ENCODE data around the gene NTN3. TPM values are rescaled to one million over a fixed set of nuclear protein-coding genes. Genes with fewer than 3 reads are reported as not detected.
"Not testable (repeated sequence)": the region's sequence is repeated elsewhere in the genome, so short reads cannot be mapped to it uniquely, and the experiment has no call there.

Gene NTN3
- total RNA-seq, 2 donors from 2014 or later, result 1.4 TPM; not detected in 1

GRCh38 chr16:2428784-2429033 is 42.4 kb upstream of the NTN3 start:
- Histone ChIP-seq H3K9me3 (no peaks in the 10 kb centered on the region), H3K36me3 (no peaks in the 10 kb centered on the region), H3K27ac (peak overlapping the region; percentile 65), H3K4me3 (peak overlapping the region; percentile 75 to 91), H3K4me1 (replicated peaks) (no peaks in the 10 kb centered on the region), H3K27me3 (replicated peaks; ENCODE audit: insufficient read depth) (no peaks in the 10 kb centered on the region)
- TF ChIP-seq POLR2AphosphoS5 (IDR thresholded peaks at IDR 0.05), result no peak
- TF ChIP-seq POLR2A (IDR thresholded peaks at IDR 0.05), result no peak
- TF ChIP-seq CTCF (IDR thresholded peaks at IDR 0.05), result no peak
- intact Hi-C loops (cut with DNase I), result loop anchor here (5.0 kb wide), 2 partner anchors 69 to 91 kb away; no protein-coding TSS in a partner anchor
- DNase-seq (ENCODE audit: low spot score), result no peak
- WGBS, result 0% methylated on average over 22 of the region's 24 CpGs

DNA sequence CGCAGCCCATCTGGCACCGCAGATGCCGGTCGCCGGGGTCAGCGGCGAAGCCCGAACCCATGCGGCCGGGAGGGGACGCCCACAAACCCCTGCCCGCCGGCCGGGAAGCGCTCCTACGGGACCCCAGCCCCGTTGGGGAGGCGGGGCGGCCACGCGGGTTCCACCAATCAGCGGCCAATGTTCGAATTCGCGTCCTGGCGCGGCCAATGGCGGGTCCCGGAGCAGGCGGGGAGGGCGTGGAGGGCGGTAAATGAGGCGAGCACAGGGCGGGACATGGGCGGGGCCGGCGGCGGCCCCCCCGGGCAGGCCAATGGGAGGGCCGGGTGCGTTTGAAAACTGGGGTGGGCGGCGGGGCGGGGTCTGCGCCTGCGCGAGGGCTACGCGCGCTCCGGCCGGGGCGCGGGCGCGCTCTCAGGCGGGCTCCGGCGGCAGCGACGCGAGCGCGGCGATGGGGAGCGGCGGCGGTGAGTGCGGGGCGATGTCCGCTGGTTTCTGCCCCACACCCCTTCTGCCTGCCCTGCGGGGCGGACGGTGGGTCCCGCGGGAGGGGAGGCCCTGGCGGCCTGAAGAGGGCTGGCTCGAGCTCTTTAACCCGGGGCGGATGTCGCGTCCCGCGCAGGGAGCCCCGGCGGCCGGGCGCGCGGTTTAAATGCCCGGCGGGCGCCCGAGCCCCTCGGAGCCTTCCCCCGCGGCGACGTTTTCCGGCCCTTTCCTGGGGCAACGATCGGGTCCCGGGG is 41.9 kb upstream of the NTN3 start, which contains the start of gene CCNF:
Gene CCNF, plus strand, starts transcription at position 414 of the 737 bp plus-strand sequence. Its CDS starts 35 bp downstream, at position 449.
- no peaks in the 10 kb centered on the region for H3K36me3 ChIP-seq
- H3K9me3 ChIP-seq, result no peaks in the 10 kb centered on the region
- DNase-seq (ENCODE audit: low spot score), result peak; percentile 97
- intact Hi-C loops (cut with DNase I), result loop anchor here (5.0 kb wide), 2 partner anchors 68 to 92 kb away; no protein-coding TSS in a partner anchor
- TF ChIP-seq CTCF (IDR thresholded peaks at IDR 0.05) (peak in 1 of 4 experiments; percentile 32), POLR2AphosphoS5 (IDR thresholded peaks at IDR 0.05) (peak; percentile 78), POLR2A (IDR thresholded peaks at IDR 0.05) (peak; percentile 56)
- H3K27me3 ChIP-seq (replicated peaks; ENCODE audit: insufficient read depth), result no peaks in the 10 kb centered on the region
- H3K27ac ChIP-seq, result peak within 1 kb of the TSS; percentile 65 to 82
- H3K4me1 ChIP-seq (replicated peaks), result no peaks in the 10 kb centered on the region
- WGBS, result under 1% methylated on average over 28 of the region's 103 CpGs
- peak within 1 kb of the TSS; percentile 75 to 91 for H3K4me3 ChIP-seq

DNA sequence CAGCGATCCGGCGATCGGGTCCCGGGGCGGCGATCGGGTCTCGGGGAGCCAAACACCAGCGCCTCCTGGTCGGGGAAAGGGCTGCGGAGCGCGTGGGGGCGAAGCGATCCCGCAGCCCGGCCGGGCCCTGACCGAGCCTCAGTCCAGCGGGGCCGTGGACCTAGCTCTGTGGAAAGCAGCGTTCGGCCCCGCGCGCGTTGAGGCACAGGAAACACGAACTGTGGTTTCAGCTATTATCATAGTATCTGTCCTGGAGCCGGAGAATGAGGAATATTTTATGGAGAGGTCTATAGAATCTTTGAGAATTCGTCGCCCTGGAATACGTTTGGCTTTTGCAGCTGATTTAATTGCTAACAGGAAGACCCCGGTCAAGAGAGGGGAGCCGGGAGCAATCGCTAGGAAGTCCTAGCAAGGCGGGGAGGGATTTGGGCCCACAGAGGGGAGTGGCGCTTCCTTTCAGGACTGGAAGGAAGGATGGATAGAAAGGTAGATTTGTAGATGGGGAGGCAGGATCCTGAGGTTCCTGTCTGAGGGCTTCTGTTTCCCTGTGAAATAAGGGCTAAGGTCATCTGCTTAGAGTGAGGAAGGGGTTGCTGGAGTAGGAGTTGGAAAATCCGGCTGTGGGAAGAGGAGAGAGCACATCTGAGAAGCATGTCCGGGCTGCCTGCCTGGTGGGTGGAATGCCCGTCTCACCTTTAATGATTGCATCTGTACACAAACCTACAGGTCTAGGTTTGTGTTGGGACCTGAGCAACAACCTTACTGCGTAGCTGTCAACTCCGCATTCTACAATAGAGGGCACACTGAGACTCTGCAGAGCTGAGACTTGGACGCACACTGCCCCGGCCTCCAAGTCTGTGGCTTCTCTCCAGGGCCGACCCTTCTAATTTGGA is 41.1 kb upstream of the NTN3 start:
- peak overlapping the region; percentile 75 to 91 for H3K4me3 ChIP-seq
- H3K36me3 ChIP-seq, result no peaks in the 10 kb centered on the region
- peak; percentile 66 for TF ChIP-seq POLR2AphosphoS5 (IDR thresholded peaks at IDR 0.05)
- TF ChIP-seq POLR2A (IDR thresholded peaks at IDR 0.05), result peak; percentile 40
- TF ChIP-seq CTCF (IDR thresholded peaks at IDR 0.05), result peak in 2 of 4 experiments; percentile 58 to 61
- 4% methylated on average over 30 of the region's 46 CpGs for WGBS
- no peaks in the 10 kb centered on the region for H3K9me3 ChIP-seq
- H3K27ac ChIP-seq, result peak overlapping the region; percentile 65 to 82
- DNase-seq (ENCODE audit: low spot score), result peak; percentile 55
- no peaks in the 10 kb centered on the region for H3K4me1 ChIP-seq (replicated peaks)
- H3K27me3 ChIP-seq (replicated peaks; ENCODE audit: insufficient read depth), result no peaks in the 10 kb centered on the region
- intact Hi-C loops (cut with DNase I), result loop anchor here (5.0 kb wide), 2 partner anchors 67 to 93 kb away; no protein-coding TSS in a partner anchor

DNA sequence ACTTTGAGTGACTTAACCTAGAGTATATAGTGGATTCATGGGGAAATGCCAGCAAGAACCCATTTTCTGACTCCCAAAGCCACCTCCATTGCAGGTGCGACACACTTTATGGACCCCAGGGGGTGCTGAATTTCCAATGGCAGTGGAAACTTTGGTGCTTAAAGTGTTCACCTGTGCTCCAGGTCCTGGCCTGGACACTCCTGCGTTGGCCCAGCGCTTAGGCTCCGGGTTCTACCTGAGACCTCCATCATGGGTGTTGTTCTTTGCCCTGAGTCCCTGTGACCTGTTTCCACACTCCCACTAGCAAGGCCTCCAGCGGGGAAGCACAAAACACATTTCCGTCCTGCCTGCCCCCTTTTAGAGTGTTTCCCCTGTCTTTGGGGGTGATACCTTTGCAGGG is 38.8 kb upstream of the NTN3 start:
- no peaks in the 10 kb centered on the region for H3K9me3 ChIP-seq
- no peak for DNase-seq (ENCODE audit: low spot score)
- no peak overlapping the region for H3K4me3 ChIP-seq
- no peak overlapping the region for H3K27ac ChIP-seq
- H3K27me3 ChIP-seq (replicated peaks; ENCODE audit: insufficient read depth), result no peaks in the 10 kb centered on the region
- intact Hi-C loops (cut with DNase I), result no loop called here
- H3K36me3 ChIP-seq, result no peaks in the 10 kb centered on the region
- no peak for TF ChIP-seq POLR2AphosphoS5 (IDR thresholded peaks at IDR 0.05)
- 94% methylated on average over 6 of the region's 6 CpGs for WGBS
- H3K4me1 ChIP-seq (replicated peaks), result no peaks in the 10 kb centered on the region

GRCh38 chr16:2432801-2433505 is 38.1 kb upstream of the NTN3 start:
- Histone ChIP-seq H3K27ac (no peak overlapping the region), H3K4me3 (no peak overlapping the region), H3K36me3 (no peaks in the 10 kb centered on the region), H3K9me3 (no peaks in the 10 kb centered on the region), H3K4me1 (replicated peaks) (no peaks in the 10 kb centered on the region), H3K27me3 (replicated peaks; ENCODE audit: insufficient read depth) (no peaks in the 10 kb centered on the region)
- no peak for DNase-seq (ENCODE audit: low spot score)
- intact Hi-C loops (cut with DNase I), result no loop called here
- WGBS, result 92% methylated on average over 15 of the region's 15 CpGs
- TF ChIP-seq POLR2AphosphoS5 (IDR thresholded peaks at IDR 0.05), result no peak
- TF ChIP-seq POLR2A (IDR thresholded peaks at IDR 0.05), result no peak
- TF ChIP-seq CTCF (IDR thresholded peaks at IDR 0.05), result no peak

DNA sequence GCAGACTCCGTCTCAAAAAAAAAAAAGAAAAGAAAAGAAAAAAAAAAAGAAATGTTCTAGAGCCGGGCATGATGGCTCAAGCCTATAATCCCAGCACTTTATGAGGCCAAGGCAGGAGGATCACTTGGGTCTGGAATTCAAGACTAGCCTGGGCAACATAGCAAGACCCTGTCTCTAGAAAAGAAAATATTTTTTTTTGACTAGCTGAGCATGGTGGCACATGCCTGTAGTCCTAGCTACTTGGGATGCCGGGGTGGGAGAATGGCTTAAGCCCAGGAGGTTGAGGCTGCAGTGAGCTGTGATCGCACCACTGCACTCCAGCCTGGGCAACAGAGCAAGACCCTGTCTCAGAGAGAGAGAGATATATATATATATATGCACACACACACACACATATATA is 35.9 kb upstream of the NTN3 start:
- intact Hi-C loops (cut with DNase I); H3K4me1 ChIP-seq (replicated peaks); H3K36me3 ChIP-seq; H3K27me3 ChIP-seq (replicated peaks; ENCODE audit: insufficient read depth); H3K27ac ChIP-seq; H3K4me3 ChIP-seq; H3K9me3 ChIP-seq; DNase-seq (ENCODE audit: low spot score): not testable (repeated sequence)
- WGBS, result 74% methylated on average over 4 of the region's 4 CpGs
